Sigmoid colon (tissue), 3 donors: ENCODE data around the gene SLC25A11.

Source experiments
- CTCF ChIP-seq, 4 experiments: fragments of 450-650 bp in 3 of 4; fragments of 200-600 bp in 1 of 4; IDR thresholded peaks; one replicate each; pipeline ENCODE4 v1.5.1; 2016 to 2019; ENCODE audit warnings: antibody characterized with exemption in 4 of 4, mild to moderate bottlenecking in 3 of 4, moderate library complexity in 2 of 4
- POLR2A ChIP-seq, 2 donors: fragments of 450-650 bp; IDR thresholded peaks; one replicate each; pipeline ENCODE4 v1.6.1; 2016; ENCODE audit warnings: antibody characterized with exemption in 2 of 2, mild to moderate bottlenecking in 2 of 2, moderate library complexity in 2 of 2

DNA sequence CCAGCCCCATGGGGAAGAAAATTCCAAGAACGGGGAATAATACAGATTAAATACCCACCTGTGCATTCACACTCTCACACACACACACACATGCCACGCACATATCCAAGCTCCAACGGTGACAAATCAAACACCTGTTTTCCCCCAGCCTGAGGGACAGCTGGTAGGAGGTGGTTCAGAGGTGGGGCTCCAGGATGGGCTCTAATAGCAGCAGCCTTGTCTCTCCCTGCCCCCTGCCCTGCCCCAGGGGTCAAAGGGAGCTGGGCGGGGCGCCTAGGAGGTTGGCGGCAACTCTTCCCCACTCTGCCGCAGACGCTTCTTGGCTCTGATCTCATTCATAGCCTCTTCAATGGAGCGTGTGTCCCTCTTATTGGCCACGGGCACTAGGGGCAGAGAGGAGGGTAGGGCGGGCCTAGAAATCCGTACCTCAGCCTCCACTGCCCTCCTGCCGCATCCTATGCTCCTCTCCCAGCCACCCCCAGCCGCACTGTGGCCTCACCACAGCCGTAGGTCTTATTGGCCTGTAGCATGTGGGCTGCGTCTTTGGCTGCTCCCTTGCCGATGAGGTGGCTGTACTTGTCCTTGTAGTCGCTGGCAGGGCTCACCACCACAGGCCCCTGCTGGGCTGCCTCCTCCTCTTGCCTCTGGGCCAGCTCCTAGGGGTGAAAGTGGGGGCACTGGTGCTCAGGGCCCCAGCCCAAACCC is 19.6 kb upstream of the SLC25A11 start:
- no peak for TF ChIP-seq CTCF (IDR thresholded peaks at IDR 0.05)
- TF ChIP-seq POLR2A (IDR thresholded peaks at IDR 0.05): no peak
